Skin of body (tissue), 2 donors: ENCODE results near the gene KMT2C. TPM values are rescaled to one million over a fixed set of nuclear protein-coding genes. Genes with fewer than 3 reads are reported as not detected.
"Not testable (repeated sequence)": the region's sequence is repeated elsewhere in the genome, so short reads cannot be mapped to it uniquely, and the experiment has no call there.

Source experiments
- DNase-seq: peaks from one replicate; lab custom pipeline; 2025; lab: John Stamatoyannopoulos, UW
- total RNA-seq: library from RNA; depleted of rRNA; stranded (reverse); fragments of >200 nt; gene quantifications from one replicate; pipeline ENCODE4 v1.2.3, GENCODE V29; 2014

KMT2C gene
- 75.6 TPM for total RNA-seq

GRCh38 chr7:152435384-152436110 lies at the start of gene KMT2C:
Gene KMT2C, minus strand, starts transcription at chr7:152436003. Its CDS starts 217 bp downstream, at chr7:152435786.
- DNase-seq: no peak

- DNase-seq: no peak
Measured at GRCh38 chr7:152481082-152481481, 45.3 kb upstream of the KMT2C start.

DNA sequence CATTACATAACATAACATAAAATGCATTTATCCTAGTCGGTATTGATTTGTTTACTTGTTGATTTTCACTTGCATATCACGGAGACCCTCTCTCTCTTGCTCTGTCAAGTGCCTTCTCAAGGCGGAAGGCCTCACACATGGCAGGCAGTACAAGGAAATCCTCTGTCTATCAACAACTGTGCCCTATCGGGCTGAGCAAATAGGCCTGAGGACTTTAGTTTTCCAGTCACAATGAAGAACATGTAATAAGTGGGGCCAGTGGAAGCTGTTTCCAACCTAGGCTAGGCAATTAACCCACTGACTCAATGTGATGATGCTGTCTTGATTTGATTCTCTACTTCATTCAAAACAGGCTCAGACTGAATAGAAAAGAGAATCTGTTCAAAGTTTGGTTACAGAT lies 44.9 kb upstream of the KMT2C start:
- DNase-seq: no peak

GRCh38 chr7:152479595-152479994 lies 43.8 kb upstream of the KMT2C start:
- DNase-seq: no peak

DNA sequence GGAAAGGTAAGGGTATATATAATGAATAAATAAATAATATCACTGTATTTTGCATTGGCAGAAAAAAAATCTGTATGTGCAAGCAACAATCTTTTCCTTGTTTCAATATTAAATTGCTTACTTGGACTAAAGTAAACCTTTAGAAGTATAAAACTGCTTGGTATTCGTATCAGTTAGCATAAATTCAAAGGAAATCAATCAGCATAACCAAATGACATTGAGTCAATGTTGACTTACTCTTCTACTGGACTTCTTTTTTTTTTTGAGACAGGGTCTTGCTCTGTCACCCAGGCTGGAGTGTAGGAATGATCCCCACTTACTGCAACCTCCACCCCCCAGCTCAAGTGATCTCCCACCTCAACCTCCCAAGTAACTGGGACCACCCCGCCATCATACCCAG lies 42.3 kb upstream of the KMT2C start:
- no peak for DNase-seq

GRCh38 chr7:152477079-152477478 lies 41.3 kb upstream of the KMT2C start:
- DNase-seq: no peak

GRCh38 chr7:152476551-152476950 lies 40.7 kb upstream of the KMT2C start:
- no peak for DNase-seq

- not testable (repeated sequence) for DNase-seq
Measured at GRCh38 chr7:152471023-152471620, 35.3 kb upstream of the KMT2C start.

DNA sequence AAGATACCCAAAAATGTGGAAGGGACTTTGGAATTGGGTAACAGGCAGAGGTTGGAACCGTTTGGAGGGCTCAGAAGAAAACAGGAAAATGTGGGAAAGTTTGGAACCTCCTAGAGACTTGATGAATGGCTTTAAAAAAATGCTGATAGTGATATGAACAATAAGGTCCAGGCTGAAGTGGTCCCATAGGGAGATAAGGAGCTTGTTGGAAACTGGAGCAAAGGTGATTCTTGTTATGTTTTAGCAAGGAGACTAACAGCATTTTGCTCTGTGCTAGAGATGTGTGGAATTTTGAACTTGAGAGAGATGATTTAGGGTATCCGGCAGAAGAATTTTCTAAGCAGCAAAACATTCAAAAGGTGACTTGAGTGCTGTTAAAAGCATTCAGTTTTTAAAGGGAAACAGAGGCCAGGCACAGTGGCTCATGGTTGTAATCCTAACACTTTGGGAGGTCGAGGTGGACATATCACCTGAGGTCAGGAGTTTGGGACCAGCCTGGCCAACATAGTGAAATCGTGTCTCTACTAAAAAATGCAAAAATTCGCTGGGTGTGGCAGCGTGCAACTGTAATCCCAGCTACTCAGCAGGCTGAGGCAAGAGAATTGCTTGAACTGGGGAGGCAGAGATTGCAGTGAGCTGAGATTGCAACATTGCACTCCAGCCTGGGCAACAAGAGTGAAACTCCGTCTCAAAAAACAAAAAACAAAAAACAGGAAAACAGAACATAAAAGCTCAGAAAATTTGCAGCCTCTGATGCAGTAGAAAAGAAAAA lies 34.6 kb upstream of the KMT2C start:
- not testable (repeated sequence) for DNase-seq

GRCh38 chr7:152469576-152469975 lies 33.8 kb upstream of the KMT2C start:
- DNase-seq: not testable (repeated sequence)

DNA sequence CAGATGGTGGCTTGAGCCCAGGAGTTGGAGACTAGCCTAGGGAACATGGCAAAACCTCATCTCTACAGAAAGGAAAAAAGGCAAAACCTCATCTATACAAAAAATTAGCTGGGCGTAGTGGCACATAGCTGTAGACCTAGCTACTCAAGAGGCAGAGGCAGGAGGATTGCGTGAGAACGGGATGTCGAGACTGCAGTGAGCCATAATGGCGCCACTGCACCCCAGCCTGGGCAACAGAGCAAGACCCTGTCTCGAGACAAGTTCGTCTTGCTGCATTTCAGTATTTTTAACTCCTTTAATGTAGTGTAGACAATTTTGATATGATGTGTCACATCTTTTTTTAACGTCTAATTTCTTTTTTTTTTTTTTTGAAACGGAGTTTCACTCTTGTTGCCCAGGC lies 31.4 kb upstream of the KMT2C start:
- no peak for DNase-seq

DNA sequence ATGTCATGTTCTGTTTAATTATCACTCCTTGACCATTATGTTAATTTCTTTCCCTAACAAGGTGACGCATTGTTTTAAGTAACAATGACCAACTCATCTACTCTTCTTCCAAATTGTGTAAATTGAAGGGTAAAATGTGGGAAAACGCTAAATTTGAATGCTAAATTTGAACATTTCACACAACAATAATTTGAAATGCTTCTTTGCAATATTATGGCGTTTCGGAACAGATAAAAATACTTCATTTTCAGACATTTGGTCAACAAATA lies 29.2 kb upstream of the KMT2C start:
- DNase-seq: no peak

DNA sequence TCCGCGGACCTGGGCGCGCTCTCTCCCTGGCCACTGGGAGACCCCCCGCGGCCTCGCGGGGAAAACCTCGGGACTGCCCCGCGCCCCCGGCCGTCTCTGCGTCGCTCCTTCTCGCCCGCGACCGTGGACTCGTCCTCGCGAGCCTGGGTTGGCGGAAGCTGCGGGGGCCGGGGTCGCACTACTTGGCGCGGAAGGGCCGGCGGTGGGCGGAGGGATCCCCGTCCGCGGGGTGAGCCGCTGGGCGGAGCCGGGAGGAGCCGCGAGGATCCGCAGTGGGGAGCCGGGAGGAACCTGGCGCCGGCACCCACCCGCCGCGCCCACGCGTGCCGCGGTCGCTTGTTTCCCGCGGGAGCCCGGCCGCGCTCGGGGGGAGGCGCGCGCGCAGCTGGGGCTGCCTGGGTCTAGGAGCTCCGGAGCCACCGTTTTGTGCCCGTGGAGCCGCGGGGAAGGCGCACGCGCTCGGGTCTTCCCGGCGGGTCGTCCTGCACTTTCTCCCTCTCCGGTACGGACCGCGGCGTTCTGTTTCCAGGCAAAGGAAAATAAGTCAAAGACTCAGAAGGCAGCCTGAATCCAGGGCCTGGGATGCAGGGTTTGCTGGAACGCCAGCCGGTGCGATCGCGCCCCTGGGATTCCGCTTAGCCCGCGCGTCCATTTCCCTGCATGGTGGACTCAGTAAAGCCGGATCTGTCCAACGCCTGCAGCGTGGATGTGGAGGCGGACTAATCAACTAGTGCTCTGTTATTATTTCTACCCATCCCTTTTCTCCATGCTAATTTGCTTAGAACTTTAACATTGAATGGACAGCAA lies 28.7 kb upstream of the KMT2C start:
- DNase-seq: peak; percentile 64

DNA sequence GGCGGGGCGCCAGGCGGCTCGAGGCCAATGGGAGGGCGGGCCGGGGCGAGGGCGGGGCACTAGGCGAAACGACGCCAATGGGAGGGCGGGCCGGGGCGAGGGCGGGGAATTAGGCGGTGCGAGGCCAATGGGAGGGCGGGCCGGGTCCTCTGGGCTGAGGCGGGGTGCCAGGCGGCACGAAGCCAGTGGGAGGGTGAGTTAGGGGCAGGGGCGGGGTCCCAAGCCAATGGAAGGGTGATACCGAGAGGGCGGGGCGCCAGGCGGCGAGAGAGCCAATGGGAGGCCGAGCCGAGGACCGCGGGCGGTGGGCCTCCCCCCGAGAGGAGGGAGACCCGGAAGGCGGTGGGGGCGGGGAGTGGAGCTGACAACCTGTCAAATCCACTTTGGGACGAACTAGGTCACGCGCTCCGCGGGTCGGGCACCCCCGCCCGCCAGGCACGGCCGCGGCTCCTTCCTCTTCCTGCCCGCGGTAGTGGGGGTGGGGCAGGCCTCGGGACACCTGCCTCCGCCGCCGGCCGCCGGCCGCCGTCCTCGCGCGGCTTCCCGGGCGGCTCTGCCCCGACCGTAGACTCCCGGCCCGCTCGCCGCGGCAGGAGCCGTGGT lies 28.0 kb upstream of the KMT2C start:
- peak; percentile 99 for DNase-seq

GRCh38 chr7:152462995-152463708 lies 27.3 kb upstream of the KMT2C start:
- peak; percentile 79 for DNase-seq

DNA sequence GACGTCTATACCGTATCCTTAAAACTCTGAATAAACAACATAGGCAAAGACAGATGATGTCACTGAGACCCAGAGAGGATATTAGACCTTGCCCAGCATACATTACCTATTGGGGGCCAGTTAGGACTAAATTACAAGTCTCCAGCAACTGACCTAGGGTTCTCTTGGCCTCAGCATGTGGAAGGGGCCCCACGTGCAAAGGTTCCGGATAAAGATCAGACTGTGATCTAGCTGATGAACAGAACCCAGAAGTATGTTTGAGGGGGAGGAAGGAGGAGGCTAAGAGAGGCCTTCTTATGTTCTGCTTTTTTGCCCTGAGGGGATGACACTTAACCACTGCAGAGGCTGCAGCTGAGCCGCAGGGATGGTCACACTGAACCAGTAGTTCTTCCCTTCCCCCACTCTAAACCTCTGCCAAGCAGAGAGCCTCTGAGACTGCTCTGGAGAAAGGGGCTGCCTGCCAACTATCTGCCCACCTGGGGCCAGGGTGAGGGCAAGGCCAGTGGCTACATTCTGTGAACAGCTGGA lies 24.0 kb upstream of the KMT2C start:
- DNase-seq: no peak

- DNase-seq: no peak
Measured at GRCh38 chr7:152451356-152451755, 15.6 kb upstream of the KMT2C start.

- not testable (repeated sequence) for DNase-seq
Measured at GRCh38 chr7:152445386-152446008, 9.7 kb upstream of the KMT2C start.

DNA sequence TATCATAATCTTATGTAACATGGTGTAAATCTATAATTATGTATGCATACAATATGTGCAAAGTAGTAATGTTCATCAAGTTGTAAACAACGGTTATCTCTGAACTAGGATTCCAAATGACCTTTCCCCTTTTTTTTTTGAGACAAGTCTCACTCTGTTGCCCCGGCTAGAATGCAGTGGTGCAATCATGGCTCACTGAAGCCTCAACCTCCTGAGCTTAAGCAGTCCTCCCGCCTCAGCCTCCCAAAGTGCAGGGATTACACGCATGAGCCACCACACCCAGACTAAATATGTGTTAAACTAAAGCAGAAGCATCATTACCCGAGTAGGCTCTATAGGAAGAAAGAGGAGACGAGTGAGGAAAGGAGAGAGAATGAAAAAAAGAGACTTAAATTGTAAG lies 7.8 kb upstream of the KMT2C start:
- no peak for DNase-seq

DNA sequence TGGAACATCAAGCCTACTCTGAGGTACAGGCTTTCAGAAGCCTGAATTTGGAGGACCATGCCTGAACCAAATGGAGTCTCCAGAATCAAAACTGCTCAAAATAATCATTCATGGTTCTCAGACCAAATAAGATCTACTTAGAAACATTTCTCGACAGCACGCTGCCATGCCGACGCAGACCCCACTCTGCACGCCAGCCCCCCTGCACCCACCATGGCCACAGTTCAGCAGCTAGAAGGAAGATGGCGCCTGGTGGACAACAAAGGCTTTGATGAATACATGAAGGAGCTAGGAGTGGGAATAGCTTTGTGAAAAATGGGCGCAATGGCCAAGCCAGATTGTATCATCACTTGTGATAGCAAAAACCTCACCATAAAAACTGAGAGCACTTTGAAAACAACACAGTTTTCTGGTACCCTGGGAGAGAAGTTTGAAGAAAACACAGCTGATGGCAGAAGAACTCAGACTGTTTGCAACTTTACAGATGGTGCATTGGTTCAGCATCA lies 6.6 kb upstream of the KMT2C start:
- DNase-seq: no peak
